Measurements from ENCODE around the gene PDCD11.

The PDCD11 gene

GRCh38 chr10:103449208-103450144 is 53.0 kb downstream of the PDCD11 start (continued):
- TF ChIP-seq BCL6B (tag by site-specific recombination; IDR thresholded peaks at IDR 0.05) = no peak
- TF ChIP-seq ZBTB21 (tag by site-specific recombination; IDR thresholded peaks at IDR 0.05) = no peak
- no peak for TF ChIP-seq SP3 (tag by site-specific recombination; IDR thresholded peaks at IDR 0.05)
- no peak for TF ChIP-seq ZEB2 (tag by site-specific recombination; IDR thresholded peaks at IDR 0.05)

GRCh38 chr10:103450201-103450695 is 53.8 kb downstream of the PDCD11 start:
- no peaks in the 10 kb centered on the region for H3K9me3 ChIP-seq (ENCODE audit: control insufficient read depth, insufficient read depth, low read depth, low read length)
- H3K4me3 ChIP-seq (ENCODE audit: low read depth, low read length) = no peak overlapping the region
- H3K36me3 ChIP-seq (ENCODE audit: control insufficient read depth in 2 of 2, insufficient read depth in 1 of 2, low read length in 2 of 2) = peaks cover 5 to 49% of the 10 kb centered on the region in 2 experiments; a peak in 2 of 3 replicates
- H3K27ac ChIP-seq (ENCODE audit: extremely low read depth, low read depth, low read length) = no peak overlapping the region
- ChIA-PET POLR2A (no interaction called here), CTCF (interaction anchor here (0.7 kb wide), 1 partner anchor 31 kb away, joined by 4 read pairs; no protein-coding TSS in a partner anchor)
- no peak for TF ChIP-seq PRDM2 (tag by site-specific recombination; IDR thresholded peaks at IDR 0.05; ENCODE audit: borderline replicate concordance)
- no peak for TF ChIP-seq ZNF580 (tag by site-specific recombination; IDR thresholded peaks at IDR 0.05)
- no peak for TF ChIP-seq MZF1 (tag by site-specific recombination; IDR thresholded peaks at IDR 0.05; ENCODE audit: borderline replicate concordance)
- TF ChIP-seq TRIM28 (IDR thresholded peaks at IDR 0.05; ENCODE audit: borderline replicate concordance, low read length) = no peak
- no peak for TF ChIP-seq ZNF112 (tag by site-specific recombination; IDR thresholded peaks at IDR 0.05)
- no peak for TF ChIP-seq ZNF433 (tag by site-specific recombination; IDR thresholded peaks at IDR 0.05; ENCODE audit: low read depth)
- no peak for TF ChIP-seq ZNF341 (tag by site-specific recombination; IDR thresholded peaks at IDR 0.05; ENCODE audit: low read depth)
- no peak for TF ChIP-seq ZNF571 (tag by site-specific recombination; IDR thresholded peaks at IDR 0.05)
- peaks cover 9% of the 10 kb centered on the region for H3K4me1 ChIP-seq (ENCODE audit: control insufficient read depth, insufficient read depth, low read length)

- ChIA-PET POLR2A (interaction anchor here (0.7 to 1.9 kb wide), 3 partner anchors 40 to 83 kb away, joined by 4 to 5 read pairs (median 4); partner anchors contain the start of genes ATP5MK, PDCD11 and TAF5), CTCF (interaction anchor here (1.1 to 1.5 kb wide), 2 partner anchors 25 to 31 kb away, joined by 3 to 7 read pairs; no protein-coding TSS in a partner anchor)
- peaks cover 9% of the 10 kb centered on the region for H3K4me1 ChIP-seq (ENCODE audit: control insufficient read depth, insufficient read depth, low read length)
- no peaks in the 10 kb centered on the region for H3K9me3 ChIP-seq (ENCODE audit: control insufficient read depth, insufficient read depth, low read depth, low read length)
- H3K4me3 ChIP-seq (ENCODE audit: low read depth, low read length) = peak overlapping the region; percentile 60
- peak overlapping the region; percentile 77; the same call in 1 of the 2 replicates for H3K27ac ChIP-seq (ENCODE audit: extremely low read depth, low read depth, low read length)
- H3K36me3 ChIP-seq (ENCODE audit: control insufficient read depth in 2 of 2, insufficient read depth in 1 of 2, low read length in 2 of 2) = peaks cover 5 to 39% of the 10 kb centered on the region in 2 experiments; a peak in 2 of 3 replicates
- TF ChIP-seq ZNF600 (tag by site-specific recombination; IDR thresholded peaks at IDR 0.05) (peak; percentile 47; the same call in 1 of the 2 replicates), ZIC2 (tag by site-specific recombination; IDR thresholded peaks at IDR 0.05) (peak; percentile 93), KLF1 (tag by site-specific recombination; IDR thresholded peaks at IDR 0.05) (peak; percentile 78), ZNF132 (tag by site-specific recombination; IDR thresholded peaks at IDR 0.05; ENCODE audit: borderline replicate concordance) (no peak), ZBTB17 (tag by site-specific recombination; IDR thresholded peaks at IDR 0.05) (0 out of 2 replicates have a peak, but pooled peaks have one; percentile 31), ZNF777 (tag by site-specific recombination; IDR thresholded peaks at IDR 0.05; ENCODE audit: borderline replicate concordance) (no peak), IKZF3 (tag by site-specific recombination; IDR thresholded peaks at IDR 0.05) (0 out of 2 replicates have a peak, but pooled peaks have one; percentile 36), ZNF239 (tag by site-specific recombination; IDR thresholded peaks at IDR 0.05) (no peak), ZFHX2 (tag by site-specific recombination; conservative IDR thresholded peaks at IDR 0.05) (peak; percentile 86), KLF17 (tag by site-specific recombination; IDR thresholded peaks at IDR 0.05) (peak; percentile 50; the same call in 1 of the 2 replicates)
These were observed 54.8 kb downstream of the PDCD11 start for GRCh38 chr10:103451091-103451813.
